ENCODE measurements around the gene SCLT1. TPM values are rescaled to one million over a fixed set of nuclear protein-coding genes. Genes with fewer than 3 reads are reported as not detected.

The SCLT1 gene
- polyA plus RNA-seq, 1 of the 3 experiments (the other 2 are of a cell fraction) = 2.2 TPM

DNA sequence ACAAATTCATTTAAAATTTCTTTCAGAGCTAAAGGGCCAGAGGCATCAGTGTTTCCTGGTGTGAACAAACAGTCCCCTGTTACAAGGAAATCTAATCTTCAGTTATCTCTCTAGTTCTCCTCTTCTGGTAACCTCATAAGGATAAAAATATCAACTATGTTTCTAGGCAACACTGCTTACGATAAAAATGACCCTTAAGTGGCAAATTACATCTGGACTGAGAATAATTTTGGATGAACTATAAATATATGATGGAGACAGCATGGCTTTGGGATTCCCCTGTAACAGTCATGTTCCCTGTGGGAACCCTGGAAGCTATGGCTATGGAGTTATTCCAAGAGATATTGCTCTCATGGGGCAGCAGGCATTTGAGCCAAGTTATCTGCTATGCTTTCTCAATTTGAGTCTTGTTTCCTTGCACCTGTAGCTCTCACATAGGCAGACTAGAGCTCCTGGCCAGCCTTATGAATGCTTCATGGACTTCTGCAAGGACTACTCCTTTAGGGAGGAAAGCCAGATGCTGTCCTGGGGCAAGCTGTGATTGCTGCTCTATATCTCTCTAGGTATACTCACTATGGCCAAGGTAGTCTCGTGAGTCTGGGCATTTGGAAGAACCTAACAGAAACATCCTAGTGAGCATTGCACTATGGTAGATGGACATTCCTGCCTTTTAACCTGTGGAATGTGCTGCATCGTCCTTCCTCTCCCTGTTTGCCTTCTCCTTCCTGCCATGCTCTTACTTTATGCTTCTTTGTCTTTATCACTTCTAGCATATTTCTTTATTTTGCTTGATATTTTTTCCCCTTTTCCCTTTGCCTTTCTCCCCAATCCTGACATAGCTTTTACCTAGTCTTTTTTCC is 16.9 kb upstream of the SCLT1 start (continued):
- TF ChIP-seq, protein P1, sequence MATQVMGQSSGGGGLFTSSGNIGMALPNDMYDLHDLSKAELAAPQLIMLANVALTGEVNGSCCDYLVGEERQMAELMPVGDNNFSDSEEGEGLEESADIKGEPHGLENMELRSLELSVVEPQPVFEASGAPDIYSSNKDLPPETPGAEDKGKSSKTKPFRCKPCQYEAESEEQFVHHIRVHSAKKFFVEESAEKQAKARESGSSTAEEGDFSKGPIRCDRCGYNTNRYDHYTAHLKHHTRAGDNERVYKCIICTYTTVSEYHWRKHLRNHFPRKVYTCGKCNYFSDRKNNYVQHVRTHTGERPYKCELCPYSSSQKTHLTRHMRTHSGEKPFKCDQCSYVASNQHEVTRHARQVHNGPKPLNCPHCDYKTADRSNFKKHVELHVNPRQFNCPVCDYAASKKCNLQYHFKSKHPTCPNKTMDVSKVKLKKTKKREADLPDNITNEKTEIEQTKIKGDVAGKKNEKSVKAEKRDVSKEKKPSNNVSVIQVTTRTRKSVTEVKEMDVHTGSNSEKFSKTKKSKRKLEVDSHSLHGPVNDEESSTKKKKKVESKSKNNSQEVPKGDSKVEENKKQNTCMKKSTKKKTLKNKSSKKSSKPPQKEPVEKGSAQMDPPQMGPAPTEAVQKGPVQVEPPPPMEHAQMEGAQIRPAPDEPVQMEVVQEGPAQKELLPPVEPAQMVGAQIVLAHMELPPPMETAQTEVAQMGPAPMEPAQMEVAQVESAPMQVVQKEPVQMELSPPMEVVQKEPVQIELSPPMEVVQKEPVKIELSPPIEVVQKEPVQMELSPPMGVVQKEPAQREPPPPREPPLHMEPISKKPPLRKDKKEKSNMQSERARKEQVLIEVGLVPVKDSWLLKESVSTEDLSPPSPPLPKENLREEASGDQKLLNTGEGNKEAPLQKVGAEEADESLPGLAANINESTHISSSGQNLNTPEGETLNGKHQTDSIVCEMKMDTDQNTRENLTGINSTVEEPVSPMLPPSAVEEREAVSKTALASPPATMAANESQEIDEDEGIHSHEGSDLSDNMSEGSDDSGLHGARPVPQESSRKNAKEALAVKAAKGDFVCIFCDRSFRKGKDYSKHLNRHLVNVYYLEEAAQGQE (IDR thresholded peaks at IDR 0.05; ENCODE audit: low read depth, low read length) = no peak

DNA sequence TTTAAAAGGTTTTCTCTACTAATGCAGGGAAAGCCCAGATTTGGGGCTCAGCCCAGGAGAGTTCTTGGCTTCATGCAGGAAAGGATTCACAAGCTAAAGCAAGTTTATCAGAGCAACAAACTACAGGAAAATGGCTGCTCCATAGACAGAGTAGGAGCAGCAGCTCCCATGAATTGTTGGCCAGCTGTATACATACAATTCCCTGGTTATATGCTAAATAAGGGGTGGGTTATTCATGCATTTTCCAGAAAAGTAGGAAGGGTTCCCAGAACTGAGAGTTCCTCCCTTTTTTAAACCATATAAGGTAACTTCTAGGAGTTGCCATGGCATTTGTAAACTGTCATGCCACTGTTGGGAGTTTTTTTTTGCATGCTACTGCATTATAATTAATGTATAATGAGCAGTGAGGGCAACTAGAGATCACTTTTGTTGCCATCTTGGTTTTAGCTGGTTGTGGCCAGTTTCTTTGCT is 5.2 kb upstream of the SCLT1 start:
- peaks cover 0 to 2% of the 10 kb centered on the region in 2 experiments; a peak in 2 of 4 replicates for H3K4me1 ChIP-seq (ENCODE audit: control insufficient read depth in 1 of 2, insufficient read depth in 2 of 2, low read depth in 1 of 2, low read length in 1 of 2)
- DNase-seq = no peak
- no peak overlapping the region for H2AFZ ChIP-seq (ENCODE audit: low read depth)
- no peak overlapping the region for H3K9ac ChIP-seq
- H3K36me3 ChIP-seq (replicated peaks in 1 of 2; ENCODE audit: control insufficient read depth in 1 of 2, insufficient read depth in 2 of 2, low read length in 1 of 2) = peaks cover 0 to under 1% of the 10 kb centered on the region in 2 experiments
- no peak overlapping the region for H3K4me3 ChIP-seq (ENCODE audit: low read depth in 2 of 2, low read length in 1 of 2)
- H3K27me3 ChIP-seq (ENCODE audit: insufficient read depth) = no peaks in the 10 kb centered on the region
- TF ChIP-seq, protein P2, sequence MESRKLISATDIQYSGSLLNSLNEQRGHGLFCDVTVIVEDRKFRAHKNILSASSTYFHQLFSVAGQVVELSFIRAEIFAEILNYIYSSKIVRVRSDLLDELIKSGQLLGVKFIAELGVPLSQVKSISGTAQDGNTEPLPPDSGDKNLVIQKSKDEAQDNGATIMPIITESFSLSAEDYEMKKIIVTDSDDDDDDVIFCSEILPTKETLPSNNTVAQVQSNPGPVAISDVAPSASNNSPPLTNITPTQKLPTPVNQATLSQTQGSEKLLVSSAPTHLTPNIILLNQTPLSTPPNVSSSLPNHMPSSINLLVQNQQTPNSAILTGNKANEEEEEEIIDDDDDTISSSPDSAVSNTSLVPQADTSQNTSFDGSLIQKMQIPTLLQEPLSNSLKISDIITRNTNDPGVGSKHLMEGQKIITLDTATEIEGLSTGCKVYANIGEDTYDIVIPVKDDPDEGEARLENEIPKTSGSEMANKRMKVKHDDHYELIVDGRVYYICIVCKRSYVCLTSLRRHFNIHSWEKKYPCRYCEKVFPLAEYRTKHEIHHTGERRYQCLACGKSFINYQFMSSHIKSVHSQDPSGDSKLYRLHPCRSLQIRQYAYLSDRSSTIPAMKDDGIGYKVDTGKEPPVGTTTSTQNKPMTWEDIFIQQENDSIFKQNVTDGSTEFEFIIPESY (IDR thresholded peaks at IDR 0.05; ENCODE audit: borderline replicate concordance, low read depth) = no peak
- TF ChIP-seq SMC3 (IDR thresholded peaks at IDR 0.05; ENCODE audit: low read depth, low read length) (no peak), EZH2phosphoT487 (IDR thresholded peaks at IDR 0.05; ENCODE audit: borderline replicate concordance, low read depth) (no peak), POLR2AphosphoS5 (IDR thresholded peaks at IDR 0.05; ENCODE audit: low read depth, low read length) (no peak), CHD2 (IDR thresholded peaks at IDR 0.05; ENCODE audit: low read length, partially characterized antibody) (no peak), GATA2 (CRISPR knock-in tag; IDR thresholded peaks at IDR 0.05) (no peak), NRF1 (IDR thresholded peaks at IDR 0.05; ENCODE audit: low read depth, low read length) (no peak), PBX3 (IDR thresholded peaks at IDR 0.05) (no peak), GABPA (IDR thresholded peaks at IDR 0.05; ENCODE audit: low read depth) (no peak), CTCF (IDR thresholded peaks at IDR 0.05) (no peak), USF2 (IDR thresholded peaks at IDR 0.05; ENCODE audit: borderline replicate concordance, low read depth, low read length) (no peak), RAD21 (IDR thresholded peaks at IDR 0.05; ENCODE audit: low read length) (no peak), RCOR1 (IDR thresholded peaks at IDR 0.05; ENCODE audit: low read length) (no peak), FOXJ3 (CRISPR knock-in tag; IDR thresholded peaks at IDR 0.05) (no peak)
- TF ChIP-seq, protein P1 (IDR thresholded peaks at IDR 0.05; ENCODE audit: low read depth, low read length) = no peak
- no peak overlapping the region for H3K27ac ChIP-seq (ENCODE audit: low read depth in 2 of 2, low read length in 1 of 2)
- no peaks in the 10 kb centered on the region for H3K9me2 ChIP-seq
- no peaks in the 10 kb centered on the region for H4K20me1 ChIP-seq (ENCODE audit: insufficient read depth)
- no peaks in the 10 kb centered on the region for H3K9me3 ChIP-seq
- H3K79me2 ChIP-seq (ENCODE audit: insufficient read depth) = no peaks in the 10 kb centered on the region
- peaks cover 5% of the 10 kb centered on the region for H3F3A ChIP-seq (replicated peaks; ENCODE audit: insufficient read depth)
- CTCF ChIA-PET = no interaction called here
- H3K4me2 ChIP-seq = no peak overlapping the region
- POLR2A ChIA-PET = no interaction called here
